Body of pancreas (tissue), 4 donors: ENCODE data around the gene RCCD1.

Experiments
- POLR2A ChIP-seq, 3 donors: fragments of 450-650 bp; IDR thresholded peaks; one replicate each; pipeline ENCODE4 v1.6.1; 2016; ENCODE audit warnings: antibody characterized with exemption in 3 of 3, mild to moderate bottlenecking in 2 of 3
- TF ChIP-seq, protein P1 (sequence below), 7 experiments: fragments of 450-650 bp in 4 of 7; fragments of 200-600 bp in 3 of 7; sonication (generic) in 3 of 7; IDR thresholded peaks; one replicate each; pipeline ENCODE4 v1.5.1; 2016 to 2019; ENCODE audit warnings: antibody characterized with exemption in 7 of 7

DNA sequence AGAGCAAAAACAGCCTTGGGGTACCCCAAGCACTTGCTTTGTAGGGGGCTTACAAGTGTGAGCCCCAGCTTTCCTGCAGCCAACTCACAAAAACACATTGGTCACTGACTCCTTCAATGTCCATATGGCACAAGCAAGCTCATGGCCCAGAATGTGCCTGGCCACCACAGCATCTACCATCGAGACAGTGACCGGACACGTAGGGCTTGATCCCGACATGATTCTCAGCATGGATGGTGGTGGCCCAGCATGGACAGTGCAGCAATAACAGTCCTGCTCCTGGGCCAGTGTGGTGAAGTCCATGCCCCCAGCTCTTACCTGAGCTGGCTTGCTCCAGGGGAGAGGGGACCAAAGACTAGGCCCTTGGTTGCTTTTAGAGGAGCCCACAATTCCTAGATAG, 13.6 kb upstream of the RCCD1 start:
- TF ChIP-seq, protein P1, sequence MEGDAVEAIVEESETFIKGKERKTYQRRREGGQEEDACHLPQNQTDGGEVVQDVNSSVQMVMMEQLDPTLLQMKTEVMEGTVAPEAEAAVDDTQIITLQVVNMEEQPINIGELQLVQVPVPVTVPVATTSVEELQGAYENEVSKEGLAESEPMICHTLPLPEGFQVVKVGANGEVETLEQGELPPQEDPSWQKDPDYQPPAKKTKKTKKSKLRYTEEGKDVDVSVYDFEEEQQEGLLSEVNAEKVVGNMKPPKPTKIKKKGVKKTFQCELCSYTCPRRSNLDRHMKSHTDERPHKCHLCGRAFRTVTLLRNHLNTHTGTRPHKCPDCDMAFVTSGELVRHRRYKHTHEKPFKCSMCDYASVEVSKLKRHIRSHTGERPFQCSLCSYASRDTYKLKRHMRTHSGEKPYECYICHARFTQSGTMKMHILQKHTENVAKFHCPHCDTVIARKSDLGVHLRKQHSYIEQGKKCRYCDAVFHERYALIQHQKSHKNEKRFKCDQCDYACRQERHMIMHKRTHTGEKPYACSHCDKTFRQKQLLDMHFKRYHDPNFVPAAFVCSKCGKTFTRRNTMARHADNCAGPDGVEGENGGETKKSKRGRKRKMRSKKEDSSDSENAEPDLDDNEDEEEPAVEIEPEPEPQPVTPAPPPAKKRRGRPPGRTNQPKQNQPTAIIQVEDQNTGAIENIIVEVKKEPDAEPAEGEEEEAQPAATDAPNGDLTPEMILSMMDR (IDR thresholded peaks at IDR 0.05), result no peak
- TF ChIP-seq POLR2A (IDR thresholded peaks at IDR 0.05), result no peak
